ENCODE measurements around the gene CRKL. TPM values are rescaled to one million over a fixed set of nuclear protein-coding genes. Genes with fewer than 3 reads are reported as not detected.

Gene CRKL
- total and polyA plus RNA-seq, 2 of the 4 experiments (the other 2 are of a cell fraction): 20.6 to 35.5 TPM

DNA sequence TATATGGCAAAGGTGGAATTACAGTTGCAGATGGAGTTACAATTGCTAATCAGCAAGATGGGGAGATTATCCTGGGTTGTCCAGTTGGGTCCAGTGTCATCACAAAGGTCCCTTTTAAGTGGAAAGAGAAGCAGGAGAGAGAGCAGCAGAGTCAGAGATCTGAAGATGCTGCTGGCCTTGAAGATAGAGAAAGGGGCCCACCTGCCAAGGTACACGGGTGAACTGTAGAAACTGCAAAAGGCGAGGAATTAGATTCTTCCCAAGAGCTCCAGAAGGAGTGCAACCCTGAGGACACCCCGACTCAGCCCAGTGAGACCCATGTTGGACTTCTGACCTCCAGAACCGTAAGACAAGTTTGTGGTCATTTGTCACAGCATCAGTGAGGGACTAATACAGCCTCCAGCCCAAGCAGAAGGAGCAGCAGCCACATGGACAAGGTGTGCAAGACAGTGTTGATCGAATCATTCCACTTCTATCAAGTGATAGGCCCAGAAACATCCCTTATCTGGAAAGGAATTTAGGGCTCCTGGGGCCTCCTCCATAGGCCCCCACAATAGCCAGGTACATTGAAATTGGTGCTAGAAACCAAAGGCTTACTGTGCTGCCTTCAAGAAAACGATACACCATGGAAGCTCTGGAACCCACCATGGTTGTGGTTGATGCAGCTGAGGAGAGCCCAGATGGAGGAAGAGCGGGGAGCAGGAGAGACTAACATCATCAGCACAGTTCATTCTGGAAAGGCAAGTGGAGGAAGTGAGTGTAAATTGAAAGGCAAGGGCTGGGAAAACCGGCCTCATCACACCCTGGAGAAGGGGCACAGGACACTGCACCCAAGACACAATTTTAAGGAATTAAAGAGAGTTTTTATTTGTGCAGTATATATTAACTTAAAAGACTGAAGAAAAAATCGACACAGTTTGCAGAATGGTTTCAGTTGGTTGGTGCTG, 35.1 kb upstream of the CRKL start:
- WGBS, 2 experiments (ENCODE audit: extremely low coverage in 2 of 2, insufficient read length in 1 of 2): 100% methylated on average over 4 of the region's 9 CpGs; no CpG with 5 or more reads in 1 of the 2 experiments
- no peak overlapping the region for H2BK20ac ChIP-seq (ENCODE audit: low read depth, low read length)
- ATAC-seq (ENCODE audit: low read depth): no peak
- no peaks in the 10 kb centered on the region for H3K9me1 ChIP-seq (ENCODE audit: insufficient read depth, low read length)
- H4K91ac ChIP-seq (ENCODE audit: insufficient read depth, low read depth, low read length): no peak overlapping the region
- H2AFZ ChIP-seq (replicated peaks; ENCODE audit: low read length, poor library complexity): no peak overlapping the region
- H3K79me1 ChIP-seq (ENCODE audit: low read depth in 1 of 2, low read length in 2 of 2): peaks cover 0 to 3% of the 10 kb centered on the region in 2 experiments; a peak in 1 of 4 replicates
- H3K23ac ChIP-seq (ENCODE audit: low read depth, low read length): no peak overlapping the region
- no peak overlapping the region for H3K4me2 ChIP-seq (ENCODE audit: low read depth, low read length)
- no peak overlapping the region for H2BK120ac ChIP-seq (ENCODE audit: low read depth, low read length)
- no peak overlapping the region for H2BK15ac ChIP-seq (ENCODE audit: low read depth, low read length)
- intact Hi-C loops (cut with micrococcal nuclease): loop anchor here (10.0 kb wide), 1 partner anchor 73 kb away; no protein-coding TSS in a partner anchor
- no peak overlapping the region for H3K4ac ChIP-seq (ENCODE audit: low read depth, low read length)
- no peak overlapping the region for H2BK5ac ChIP-seq (ENCODE audit: low read depth, low read length, poor library complexity, severe bottlenecking)
- no peak overlapping the region for H3K14ac ChIP-seq (replicated peaks; ENCODE audit: low read depth, low read length)
- no peaks in the 10 kb centered on the region for H3K27me3 ChIP-seq (ENCODE audit: control insufficient read depth, insufficient read depth, low read length)
- H3K27ac ChIP-seq (ENCODE audit: insufficient read depth, low read length): no peak overlapping the region
- H4K8ac ChIP-seq (ENCODE audit: low read depth in 2 of 2, low read length in 2 of 2): no peak overlapping the region
- no peaks in the 10 kb centered on the region for H3K9me3 ChIP-seq (ENCODE audit: control insufficient read depth, insufficient read depth, low read length)
- peaks cover 27% of the 10 kb centered on the region for H3K36me3 ChIP-seq (ENCODE audit: control insufficient read depth, insufficient read depth, low read length)
- BruUV-seq (replicated peaks): no TSS peak
- H3K56ac ChIP-seq (ENCODE audit: extremely low read depth, insufficient read depth, low read length): no peak overlapping the region
- dilution Hi-C loops (cut with HindIII; ENCODE audit: low sequenced_read_pairs, unreplicated experiment): no loop called here
- H2AK9ac ChIP-seq (replicated peaks; ENCODE audit: low read depth, low read length, poor library complexity): no peak overlapping the region
- H3K4me3 ChIP-seq (ENCODE audit: insufficient read depth, low read depth, low read length): no peak overlapping the region
- no peak overlapping the region for H3K9ac ChIP-seq (ENCODE audit: low read depth, low read length)
- H4K20me1 ChIP-seq (ENCODE audit: insufficient read depth, low read length): peaks cover 8% of the 10 kb centered on the region
- CTCF ChIA-PET: no interaction called here
- peaks cover 5% of the 10 kb centered on the region; the same call in 1 of the 2 replicates for H3K4me1 ChIP-seq (ENCODE audit: control insufficient read depth, insufficient read depth, low read length)
- H2AK5ac ChIP-seq (ENCODE audit: low read depth, low read length): no peak overlapping the region
- in situ Hi-C loops (cut with MboI; ENCODE audit: low sequenced_read_pairs): no loop called here
- TF ChIP-seq ELK1 (IDR thresholded peaks at IDR 0.05; ENCODE audit: borderline replicate concordance, low read depth, low read length) (no peak), MAFK (IDR thresholded peaks at IDR 0.05; ENCODE audit: low read depth, low read length) (no peak), SMC3 (IDR thresholded peaks at IDR 0.05; ENCODE audit: low read depth, low read length) (no peak), NFE2L2 (IDR thresholded peaks at IDR 0.05; ENCODE audit: low read depth, low read length) (no peak), MAZ (IDR thresholded peaks at IDR 0.05; ENCODE audit: borderline replicate concordance, low read depth, low read length) (no peak), CEBPB (IDR thresholded peaks at IDR 0.05; ENCODE audit: low read depth, low read length) (no peak), CHD1 (IDR thresholded peaks at IDR 0.05; ENCODE audit: low read depth, low read length) (no peak), RFX5 (IDR thresholded peaks at IDR 0.05; ENCODE audit: low read depth, low read length) (no peak), MXI1 (IDR thresholded peaks at IDR 0.05; ENCODE audit: borderline replicate concordance, low read depth, low read length) (no peak)
- no peak overlapping the region for H4K5ac ChIP-seq (ENCODE audit: low read depth, low read length)
- POLR2A ChIA-PET (ENCODE audit: unreplicated experiment): no interaction called here
- DNase-seq: no peak
- no peak overlapping the region for H3K18ac ChIP-seq (ENCODE audit: low read depth, low read length)

Data from IMR-90 (cell line).